Kasumi-1 (cell line): ENCODE data around the gene SLITRK2.

Source experiments
- DNase-seq, 2 experiments: peaks; one replicate each; lab custom pipeline; 2025; lab: John Stamatoyannopoulos, UW

SLITRK2 gene, protein sequence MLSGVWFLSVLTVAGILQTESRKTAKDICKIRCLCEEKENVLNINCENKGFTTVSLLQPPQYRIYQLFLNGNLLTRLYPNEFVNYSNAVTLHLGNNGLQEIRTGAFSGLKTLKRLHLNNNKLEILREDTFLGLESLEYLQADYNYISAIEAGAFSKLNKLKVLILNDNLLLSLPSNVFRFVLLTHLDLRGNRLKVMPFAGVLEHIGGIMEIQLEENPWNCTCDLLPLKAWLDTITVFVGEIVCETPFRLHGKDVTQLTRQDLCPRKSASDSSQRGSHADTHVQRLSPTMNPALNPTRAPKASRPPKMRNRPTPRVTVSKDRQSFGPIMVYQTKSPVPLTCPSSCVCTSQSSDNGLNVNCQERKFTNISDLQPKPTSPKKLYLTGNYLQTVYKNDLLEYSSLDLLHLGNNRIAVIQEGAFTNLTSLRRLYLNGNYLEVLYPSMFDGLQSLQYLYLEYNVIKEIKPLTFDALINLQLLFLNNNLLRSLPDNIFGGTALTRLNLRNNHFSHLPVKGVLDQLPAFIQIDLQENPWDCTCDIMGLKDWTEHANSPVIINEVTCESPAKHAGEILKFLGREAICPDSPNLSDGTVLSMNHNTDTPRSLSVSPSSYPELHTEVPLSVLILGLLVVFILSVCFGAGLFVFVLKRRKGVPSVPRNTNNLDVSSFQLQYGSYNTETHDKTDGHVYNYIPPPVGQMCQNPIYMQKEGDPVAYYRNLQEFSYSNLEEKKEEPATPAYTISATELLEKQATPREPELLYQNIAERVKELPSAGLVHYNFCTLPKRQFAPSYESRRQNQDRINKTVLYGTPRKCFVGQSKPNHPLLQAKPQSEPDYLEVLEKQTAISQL

GRCh38 chrX:145817331-145818185, at the start of gene SLITRK2:
TSS of gene SLITRK2 (plus strand) at chrX:145817829. CDS start at chrX:145822426, 4,597 bp downstream.
- no peak for DNase-seq

- DNase-seq: no peak
These were observed 44.6 kb upstream of the SLITRK2 start for GRCh38 chrX:145773006-145773405.

DNA sequence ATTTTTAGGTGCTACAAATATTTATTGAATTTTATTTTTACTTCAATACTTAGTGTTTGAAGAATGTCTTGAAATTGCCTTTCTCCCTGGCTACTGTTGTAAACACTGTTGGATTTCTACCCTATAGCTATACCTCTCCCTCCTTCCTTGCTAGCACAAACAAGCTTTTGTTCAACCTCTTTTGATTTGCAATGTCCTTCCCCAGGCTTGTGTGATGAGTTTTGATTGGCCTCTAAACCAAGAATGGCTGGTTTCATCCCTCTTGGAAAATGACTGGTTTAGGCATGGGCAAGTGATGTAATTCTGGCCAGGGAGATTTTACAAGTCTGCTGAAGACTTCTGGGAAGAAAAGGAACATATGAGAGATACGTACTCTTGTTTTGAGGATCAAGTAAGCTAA, 25.3 kb upstream of the SLITRK2 start:
- no peak for DNase-seq

DNA sequence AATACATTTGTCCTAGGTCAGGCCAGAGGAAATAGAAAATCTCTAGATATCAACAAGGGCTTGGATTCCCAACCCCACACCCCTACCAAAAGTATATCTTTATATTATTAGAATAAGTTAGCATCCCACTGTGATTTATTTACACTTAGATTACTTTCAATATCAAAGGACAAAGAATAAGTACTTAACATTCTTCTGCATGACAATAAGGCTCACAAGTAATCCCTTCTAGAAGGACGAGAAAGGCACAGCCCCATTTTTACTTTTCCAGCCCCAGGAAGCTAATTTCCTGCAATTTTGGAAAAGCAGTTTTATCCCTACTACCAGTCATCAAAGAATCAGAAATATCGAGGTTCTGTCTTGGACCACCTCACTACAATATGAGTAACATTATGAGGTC, 14.1 kb upstream of the SLITRK2 start:
- no peak for DNase-seq

DNA sequence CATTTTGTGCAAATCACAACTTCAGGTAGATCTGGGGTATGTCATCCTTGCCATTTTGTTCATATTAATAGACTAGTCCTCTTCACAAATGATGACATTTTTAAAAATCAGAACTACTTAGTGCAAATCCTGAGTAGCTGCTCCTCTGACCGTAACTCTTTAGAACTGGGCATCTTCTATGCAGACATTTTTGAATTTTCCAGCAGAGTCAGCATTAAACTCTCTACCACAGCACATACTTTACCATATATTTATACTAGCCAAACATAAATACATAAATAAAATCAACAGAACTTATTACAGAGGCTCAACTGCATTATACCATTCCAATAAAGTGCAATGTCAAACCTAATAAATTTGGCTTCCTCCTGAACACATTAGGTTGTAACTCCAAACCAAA, 4.5 kb upstream of the SLITRK2 start:
- no peak for DNase-seq

GRCh38 chrX:145816601-145817315, 871 bp upstream of the SLITRK2 start:
- DNase-seq: no peak

DNA sequence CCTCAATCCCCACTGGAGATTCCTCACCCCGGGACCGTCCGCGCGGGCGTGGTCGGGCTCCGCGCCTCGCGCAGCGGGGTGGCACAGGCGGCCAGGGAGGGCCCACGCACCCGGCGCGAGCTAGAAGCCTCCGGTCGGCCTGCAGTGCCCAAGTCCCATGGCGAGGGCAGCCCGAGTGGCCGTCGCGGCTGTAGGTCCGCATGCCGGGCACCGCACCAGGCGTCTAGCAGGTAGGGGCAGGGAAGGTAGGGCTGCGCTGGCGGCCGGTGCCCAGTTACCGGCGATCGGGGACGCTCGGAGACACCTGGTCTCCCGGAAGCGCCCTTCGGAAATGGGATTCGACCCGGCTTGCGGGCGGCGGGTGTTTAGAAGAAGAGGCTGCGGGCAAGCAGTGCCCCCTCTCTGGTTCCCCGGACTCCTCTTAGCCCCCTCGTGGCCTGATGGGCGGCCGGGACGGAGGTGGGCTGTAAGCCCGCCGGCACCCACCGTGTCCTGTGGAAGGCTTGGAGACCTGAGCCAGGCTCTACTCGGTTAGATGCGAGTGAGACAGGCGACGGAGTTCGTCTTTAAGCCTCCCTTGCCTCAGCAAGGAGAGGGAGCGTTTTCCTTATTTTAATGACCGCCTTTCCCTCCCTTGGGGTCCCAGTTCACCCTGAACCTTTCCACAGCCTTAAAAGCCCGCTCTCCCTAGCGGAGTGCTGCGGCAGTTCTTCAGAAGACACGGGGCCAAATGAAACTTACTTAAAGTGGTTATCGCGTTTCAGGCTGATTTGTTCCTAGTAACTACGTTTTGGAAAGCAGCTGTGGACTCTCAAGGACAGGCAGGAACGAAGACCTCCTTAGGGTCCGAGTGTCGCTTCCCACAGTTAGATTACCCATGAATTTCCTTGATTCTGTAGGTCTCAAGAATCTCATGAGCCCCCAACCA, 821 bp downstream of the SLITRK2 start:
- DNase-seq: no peak

DNA sequence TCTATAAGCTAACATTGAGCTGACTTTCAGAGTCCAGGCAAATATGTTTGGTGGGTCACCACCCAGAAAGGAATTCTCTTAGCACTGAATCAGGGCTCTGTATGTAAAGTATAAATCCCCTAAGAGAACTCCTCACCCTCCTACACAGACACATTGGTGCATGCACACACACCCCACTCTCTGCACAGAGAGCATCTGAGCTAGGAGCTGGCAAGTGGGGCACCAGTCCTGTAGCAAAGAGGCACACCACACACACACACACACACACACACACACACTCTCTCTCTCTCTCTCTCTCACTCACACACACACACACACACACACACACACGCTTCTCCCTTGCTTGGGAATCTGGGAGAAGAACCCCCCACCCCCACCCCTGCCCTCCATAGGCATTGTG, 3.2 kb downstream of the SLITRK2 start:
- DNase-seq: no peak

DNA sequence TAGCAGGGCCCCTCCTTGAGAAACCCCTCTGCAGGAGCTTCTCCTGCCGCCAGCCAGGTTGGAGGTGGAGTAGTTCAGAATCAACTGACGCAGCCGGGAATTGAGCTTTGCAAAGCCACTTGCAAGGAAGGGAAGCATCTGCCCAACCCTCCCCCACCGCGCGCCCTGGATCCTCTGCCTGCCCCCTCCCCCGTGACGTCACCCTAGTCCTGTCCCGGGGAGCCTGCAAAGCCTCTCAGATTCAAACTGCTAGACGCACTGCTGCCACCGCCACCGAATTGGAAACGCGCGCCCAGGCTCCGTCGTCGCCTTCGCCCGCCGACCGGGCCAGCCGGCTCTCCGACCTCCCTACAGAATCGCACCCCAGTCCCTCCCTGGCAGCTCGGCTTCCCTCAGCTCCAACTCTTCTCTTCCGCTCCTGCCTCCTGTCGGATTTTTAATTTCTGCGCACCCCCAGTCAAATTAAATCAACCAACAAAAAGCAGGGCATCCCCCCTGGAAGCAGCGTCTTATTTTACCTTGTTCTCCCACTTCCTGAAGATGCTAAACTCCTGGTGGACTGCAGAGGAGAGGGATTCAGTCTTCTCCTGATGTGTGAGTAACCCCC, 3.8 kb downstream of the SLITRK2 start:
- no peak for DNase-seq

- no peak for DNase-seq
These were observed 4.4 kb downstream of the SLITRK2 start for GRCh38 chrX:145821898-145822571.

- no peak for DNase-seq
These were observed 5.5 kb downstream of the SLITRK2 start for GRCh38 chrX:145823132-145823531.

DNA sequence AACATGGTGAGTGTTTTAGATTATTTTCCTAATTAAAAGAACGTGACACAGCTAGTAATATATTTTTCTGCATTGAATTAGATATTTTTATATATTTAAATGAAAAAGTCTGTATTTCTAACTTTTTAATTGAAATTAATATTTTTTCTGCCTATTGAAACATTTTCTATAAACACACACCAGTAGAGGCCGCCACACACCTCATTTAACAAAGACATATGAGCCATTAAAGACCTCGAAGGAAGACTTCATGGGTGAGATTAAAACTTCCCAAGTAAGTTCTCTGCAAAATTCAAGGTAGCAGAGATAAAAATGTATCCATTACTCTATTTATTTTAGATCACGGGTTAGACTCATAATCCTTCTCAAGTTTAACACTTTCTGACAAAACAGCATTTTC, 8.3 kb downstream of the SLITRK2 start:
- DNase-seq: peak in 1 of 2 experiments; percentile 15

- DNase-seq: no peak
These were observed 8.8 kb downstream of the SLITRK2 start for GRCh38 chrX:145826466-145826865.

DNA sequence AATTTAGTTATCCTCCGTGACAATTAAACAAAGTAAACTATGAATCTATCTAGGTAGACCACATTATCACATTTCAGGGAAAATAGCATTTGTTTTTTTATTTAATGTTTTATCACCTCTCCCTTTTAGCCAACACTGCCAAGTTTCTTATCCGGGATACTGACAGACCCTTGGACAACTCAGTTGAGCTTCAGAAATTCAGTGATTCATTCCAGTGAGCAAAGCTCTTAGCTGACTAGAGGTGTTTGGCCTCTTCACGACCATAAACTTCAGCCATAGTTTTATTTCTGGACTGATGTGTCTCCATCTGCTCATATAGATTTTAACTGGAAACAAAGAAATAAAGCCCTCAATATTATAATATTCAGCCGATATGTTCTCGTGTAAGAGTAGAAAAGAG, 15.2 kb downstream of the SLITRK2 start:
- DNase-seq: no peak

DNA sequence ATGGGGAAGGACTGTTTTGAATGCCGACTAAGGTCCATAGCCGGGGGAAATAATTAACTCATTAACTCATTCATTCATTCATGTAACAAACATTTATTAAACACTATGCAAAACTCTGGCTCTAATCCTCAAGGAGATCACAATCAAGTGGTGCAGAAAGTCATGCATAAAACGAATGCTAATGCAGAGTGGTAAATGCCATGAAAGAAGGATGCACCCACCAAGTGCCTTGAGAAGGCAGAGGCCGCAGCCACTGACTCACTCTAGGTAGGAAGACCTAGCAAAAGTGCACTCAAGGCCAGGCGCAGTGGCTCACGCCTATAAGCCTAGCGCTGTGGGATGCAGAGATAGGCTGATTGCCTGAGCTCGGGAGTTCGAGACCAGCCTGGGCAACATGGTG, 22.9 kb downstream of the SLITRK2 start:
- DNase-seq: no peak

GRCh38 chrX:145843146-145843904, 25.7 kb downstream of the SLITRK2 start:
- no peak for DNase-seq

GRCh38 chrX:145844886-145845285, 27.3 kb downstream of the SLITRK2 start:
- DNase-seq: no peak

DNA sequence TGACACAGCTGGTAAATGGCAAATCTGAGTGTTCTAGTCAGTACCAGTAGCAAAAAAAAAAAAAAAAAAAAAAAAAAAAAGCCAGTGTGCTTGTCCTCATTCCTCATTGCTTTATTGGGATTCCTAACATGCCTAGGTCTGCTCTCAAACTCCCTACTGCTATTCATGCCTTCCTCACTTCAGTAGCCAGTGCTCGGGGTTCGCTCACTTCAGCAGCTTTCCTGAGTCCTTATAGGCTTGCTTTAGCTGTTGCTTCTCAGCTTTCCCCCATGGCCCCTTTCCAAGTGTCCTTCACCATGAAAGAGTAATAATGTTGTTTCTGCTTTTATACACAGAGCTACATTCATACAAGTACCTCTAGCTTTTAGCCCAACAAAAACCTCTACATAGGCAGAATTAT, 30.8 kb downstream of the SLITRK2 start:
- DNase-seq: no peak

DNA sequence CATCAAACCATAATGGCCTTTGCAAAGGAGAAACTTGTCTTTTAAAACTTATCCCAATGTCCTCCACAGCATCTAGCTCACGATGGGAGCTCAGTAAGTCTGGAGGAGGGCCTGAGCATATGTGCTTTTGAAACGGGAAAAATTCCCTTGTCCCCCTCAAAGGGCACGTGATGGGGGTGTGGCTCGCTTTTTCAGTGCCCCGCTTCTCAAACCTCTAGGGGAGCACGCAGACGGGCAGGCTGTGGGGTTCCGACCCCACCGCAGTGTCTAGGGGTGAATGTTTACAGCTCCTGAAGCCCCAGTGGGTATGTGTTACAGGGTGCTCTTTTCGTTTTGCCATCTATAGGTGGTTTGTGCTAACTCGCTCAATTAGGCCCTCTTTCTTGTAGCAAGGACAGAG, 31.2 kb downstream of the SLITRK2 start:
- DNase-seq: no peak
